H9 (cell line): ENCODE data around the gene GPR84. TPM values are rescaled to one million over a fixed set of nuclear protein-coding genes. Genes with fewer than 3 reads are reported as not detected.

Experiments used
- DNase-seq: peaks from one replicate; pipeline ENCODE4 v3.0.0-alpha.2; 2017
- H2AFZ ChIP-seq: one replicate; pipeline ENCODE4 v1.6.1; 2013; ENCODE audit warnings: mild to moderate bottlenecking, low read length, control low read depth, moderate library complexity
- H2AK5ac ChIP-seq: 2 replicates; pipeline ENCODE4 v1.6.1; 2013; ENCODE audit warnings: low read length, control low read depth, mixed read lengths; ENCODE audit not compliant: insufficient read length
- H2BK120ac ChIP-seq: one replicate; pipeline ENCODE4 v1.6.1; 2013; ENCODE audit warnings: low read depth, mild to moderate bottlenecking, low read length, control low read depth, inconsistent platforms; ENCODE audit not compliant: poor library complexity, severe bottlenecking
- H2BK12ac ChIP-seq: 2 replicates; pipeline ENCODE4 v1.6.1; 2013; ENCODE audit warnings: low read length, control low read depth, mixed read lengths, low read depth; ENCODE audit not compliant: insufficient read length
- H2BK15ac ChIP-seq: 2 replicates; pipeline ENCODE4 v1.6.1; 2013; ENCODE audit warnings: low read depth, low read length, control low read depth
- H2BK20ac ChIP-seq: one replicate; pipeline ENCODE4 v1.6.1; 2013; ENCODE audit warnings: low read depth, mild to moderate bottlenecking, low read length, control low read depth, inconsistent platforms; ENCODE audit not compliant: poor library complexity, severe bottlenecking
- H2BK5ac ChIP-seq: 2 replicates; pipeline ENCODE4 v1.6.1; 2013; ENCODE audit warnings: low read length, control low read depth, mixed read lengths; ENCODE audit not compliant: insufficient read length
- H3K14ac ChIP-seq: 2 replicates; pipeline ENCODE4 v1.6.1; 2013; ENCODE audit warnings: low read length, control low read depth; ENCODE audit not compliant: insufficient read depth
- H3K18ac ChIP-seq: 2 replicates; pipeline ENCODE4 v1.6.1; 2013; ENCODE audit warnings: low read depth, mild to moderate bottlenecking, mixed read lengths, low read length, control low read depth; ENCODE audit not compliant: insufficient read length
- H3K23ac ChIP-seq: 2 replicates; pipeline ENCODE4 v1.6.1; 2013; ENCODE audit warnings: low read length, control low read depth, mixed read lengths, low read depth; ENCODE audit not compliant: insufficient read length
- H3K23me2 ChIP-seq: 2 replicates; pipeline ENCODE4 v1.6.1; 2013; ENCODE audit warnings: low read depth, mild to moderate bottlenecking, mixed read lengths, low read length, control low read depth; ENCODE audit not compliant: insufficient read length, poor library complexity, severe bottlenecking
- H3K27ac ChIP-seq: 2 replicates; pipeline ENCODE4 v1.5.1; 2013; ENCODE audit warnings: low read length, control low read depth, mixed read lengths, low read depth; ENCODE audit not compliant: insufficient read length
- H3K27me3 ChIP-seq: 2 replicates; pipeline ENCODE4 v1.6.1; 2013; ENCODE audit warnings: low read length, control low read depth, inconsistent platforms; ENCODE audit not compliant: insufficient read depth
- H3K4ac ChIP-seq: 2 replicates; pipeline ENCODE4 v1.6.1; 2013; ENCODE audit warnings: low read depth, mild to moderate bottlenecking, control low read depth, inconsistent platforms, low read length, moderate library complexity
- H3K4me1 ChIP-seq: 2 replicates; pipeline ENCODE4 v1.6.1; 2013; ENCODE audit warnings: low read length, control low read depth, inconsistent platforms; ENCODE audit not compliant: insufficient read depth
- H3K4me2 ChIP-seq: 2 replicates; pipeline ENCODE4 v1.6.1; 2013; ENCODE audit warnings: low read length, control low read depth, mixed read lengths; ENCODE audit not compliant: insufficient read length, insufficient read depth
- H3K56ac ChIP-seq: 2 replicates; pipeline ENCODE4 v1.6.1; 2013; ENCODE audit warnings: low read depth, mild to moderate bottlenecking, mixed read lengths, low read length, control low read depth; ENCODE audit not compliant: insufficient read length
- H3K79me1 ChIP-seq: 2 replicates; pipeline ENCODE4 v1.6.1; 2013; ENCODE audit warnings: low read depth, mild to moderate bottlenecking, moderate library complexity, low read length, control low read depth, inconsistent platforms; ENCODE audit not compliant: insufficient read depth, poor library complexity, severe bottlenecking
- H3K79me2 ChIP-seq: 2 replicates; pipeline ENCODE4 v1.6.1; 2013; ENCODE audit warnings: low read length, control low read depth, inconsistent platforms; ENCODE audit not compliant: insufficient read depth
- H3K9ac ChIP-seq: 2 replicates; pipeline ENCODE4 v1.6.1; 2013; ENCODE audit warnings: low read length, control low read depth, mixed read lengths; ENCODE audit not compliant: insufficient read length; ENCODE audit errors: extremely low read depth
- H3K9me3 ChIP-seq: one replicate; pipeline ENCODE4 v1.6.1; 2013; ENCODE audit warnings: low read depth, low read length, inconsistent platforms; ENCODE audit not compliant: control insufficient read depth
- H3T11ph ChIP-seq: one replicate; pipeline ENCODE4 v1.6.1; 2013; ENCODE audit warnings: mild to moderate bottlenecking, low read length, control low read depth, inconsistent platforms
- H4K20me1 ChIP-seq: one replicate; pipeline ENCODE4 v1.6.1; 2013; ENCODE audit not compliant: control insufficient read depth, insufficient read length, insufficient read depth
- H4K5ac ChIP-seq: 2 replicates; pipeline ENCODE4 v1.6.1; 2013; ENCODE audit warnings: low read depth, mild to moderate bottlenecking, mixed read lengths, low read length, control low read depth; ENCODE audit not compliant: insufficient read length
- H4K8ac ChIP-seq: replicated peaks from 2 replicates; pipeline ENCODE4 v1.6.1; 2013; ENCODE audit warnings: low read length, control low read depth, mixed read lengths, low read depth; ENCODE audit not compliant: insufficient read length
- H4K91ac ChIP-seq: 2 replicates; pipeline ENCODE4 v1.6.1; 2013; ENCODE audit warnings: low read depth, mild to moderate bottlenecking, moderate library complexity, mixed read lengths, low read length, control low read depth; ENCODE audit not compliant: insufficient read length
- H3K27ac Mint-ChIP-seq, 3 experiments: 2 replicates in 2 of 3; 3 replicates in 1 of 3; pipeline ENCODE4 v1.8.0; 2020 to 2021; ENCODE audit warnings: mixed read lengths in 3 of 3, mild to moderate bottlenecking in 1 of 3, moderate library complexity in 1 of 3
- H3K27me3 Mint-ChIP-seq: 2 replicates; pipeline ENCODE4 v1.8.0; 2021; ENCODE audit warnings: low read depth, mild to moderate bottlenecking, moderate library complexity, mixed read lengths
- H3K36me3 Mint-ChIP-seq, 3 experiments: 2 replicates in 2 of 3; 3 replicates in 1 of 3; pipeline ENCODE4 v1.8.0; 2020 to 2021; ENCODE audit warnings: low read depth in 3 of 3, mixed read lengths in 3 of 3; ENCODE audit not compliant: insufficient read depth in 1 of 3
- H3K4me1 Mint-ChIP-seq, 2 experiments: 2 replicates each; pipeline ENCODE4 v1.8.0; 2020; ENCODE audit warnings: mixed read lengths in 2 of 2
- H3K4me3 Mint-ChIP-seq, 2 experiments: 2 replicates in 1 of 2; 3 replicates in 1 of 2; pipeline ENCODE4 v1.8.0; 2020 to 2021; ENCODE audit warnings: mild to moderate bottlenecking in 2 of 2, mixed read lengths in 2 of 2, moderate library complexity in 1 of 2
- H3K9me3 Mint-ChIP-seq, 2 experiments: 2 replicates in 1 of 2; 3 replicates in 1 of 2; pipeline ENCODE4 v1.8.0; 2020; ENCODE audit warnings: mild to moderate bottlenecking in 2 of 2, mixed read lengths in 2 of 2, moderate library complexity in 1 of 2
- WGBS: extraction: QIAGEN DNeasy Blood & Tissue Kit; methylation state at CpG from one replicate; pipeline ENCODE4 v1.1.7; 2013; ENCODE audit warnings: missing lambda C conversion rate, low lambda C conversion rate, mixed read lengths; ENCODE audit not compliant: insufficient read length; ENCODE audit errors: extremely low coverage; 5-methylcytosine and 5-hydroxymethylcytosine counted together
- total RNA-seq: library from RNA; stranded (reverse); gene quantifications from 2 replicates; pipeline ENCODE4 v1.2.1, GENCODE V29; 2021
- TF ChIP-seq, protein P1 (sequence below): fragments of 200-600 bp; sonication (generic); conservative IDR thresholded peaks from 3 replicates; pipeline ENCODE4 v1.8.0; 2021; ENCODE audit warnings: antibody characterized with exemption, mild to moderate bottlenecking

The GPR84 gene
- total RNA-seq, 1 experiment from 2014 or later: not detected

DNA sequence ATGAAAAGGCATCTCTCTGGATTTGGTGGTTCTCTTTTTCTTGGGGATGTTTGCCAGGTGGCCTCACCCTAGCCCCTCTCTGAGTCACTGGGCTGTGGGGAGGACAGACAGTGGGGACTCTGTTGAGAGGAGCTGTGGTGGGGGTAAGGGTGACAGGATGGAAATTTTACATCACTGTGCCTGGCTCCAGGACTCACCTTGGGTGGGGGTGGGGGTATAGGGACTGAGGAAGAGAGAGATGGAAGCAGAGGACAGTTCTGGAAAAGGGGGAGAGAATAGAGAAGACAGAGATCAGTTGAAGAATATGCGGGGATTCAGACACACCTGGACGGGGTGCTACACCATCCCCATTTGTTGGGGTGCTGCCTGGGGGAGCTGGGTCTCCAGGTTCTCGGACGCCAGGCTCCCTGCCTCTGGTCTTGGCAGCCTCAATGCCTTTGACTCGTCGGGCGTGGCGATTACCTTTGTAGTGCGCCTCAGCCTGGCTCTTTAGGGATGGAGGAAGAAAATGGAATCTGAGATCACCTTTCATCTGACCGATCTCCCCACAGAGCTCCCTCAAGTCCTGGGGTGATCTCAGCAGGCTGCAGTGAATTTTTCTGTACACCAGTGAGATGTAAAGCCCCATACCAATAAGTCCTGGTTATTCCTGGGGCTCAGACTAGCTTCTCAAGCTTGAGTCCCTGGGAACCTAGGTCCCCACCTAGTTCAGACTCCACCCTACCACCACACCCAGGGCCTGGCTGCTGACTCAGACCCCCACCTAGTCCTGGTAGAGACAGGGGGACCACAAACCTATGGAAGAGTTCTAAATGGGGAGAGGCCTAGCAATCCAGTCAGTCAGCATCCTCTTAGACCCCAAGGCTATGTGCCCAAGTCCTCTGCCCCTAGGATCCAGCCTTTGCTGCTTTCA, 9.6 kb upstream of the GPR84 start:
- H3K79me1 ChIP-seq: no peaks in the 10 kb centered on the region
- H2BK5ac ChIP-seq: no peak overlapping the region
- no peak overlapping the region for H2BK20ac ChIP-seq
- H3K9me3 ChIP-seq: no peaks in the 10 kb centered on the region
- H4K8ac ChIP-seq: no peak overlapping the region
- H3K36me3 Mint-ChIP-seq: peaks cover 7 to 35% (median 19%) of the 10 kb centered on the region in 3 experiments; a peak in 6 of 7 replicates
- no peak overlapping the region for H3T11ph ChIP-seq
- H2AFZ ChIP-seq: no peak overlapping the region
- no peak overlapping the region for H3K4ac ChIP-seq
- H3K23ac ChIP-seq: no peak overlapping the region
- no CpG with 5 or more reads among the region's 10 CpGs for WGBS
- H4K20me1 ChIP-seq: no peaks in the 10 kb centered on the region
- H3K27ac Mint-ChIP-seq: no peak overlapping the region; a peak in 1 of 7 replicates
- H3K56ac ChIP-seq: no peak overlapping the region
- peaks cover 48% of the 10 kb centered on the region for H3K27me3 Mint-ChIP-seq
- H3K9ac ChIP-seq: no peak overlapping the region
- no peak overlapping the region for H2BK120ac ChIP-seq
- peaks cover 12% of the 10 kb centered on the region for H3K23me2 ChIP-seq
- no peak overlapping the region for H3K27ac ChIP-seq
- TF ChIP-seq, protein P1, sequence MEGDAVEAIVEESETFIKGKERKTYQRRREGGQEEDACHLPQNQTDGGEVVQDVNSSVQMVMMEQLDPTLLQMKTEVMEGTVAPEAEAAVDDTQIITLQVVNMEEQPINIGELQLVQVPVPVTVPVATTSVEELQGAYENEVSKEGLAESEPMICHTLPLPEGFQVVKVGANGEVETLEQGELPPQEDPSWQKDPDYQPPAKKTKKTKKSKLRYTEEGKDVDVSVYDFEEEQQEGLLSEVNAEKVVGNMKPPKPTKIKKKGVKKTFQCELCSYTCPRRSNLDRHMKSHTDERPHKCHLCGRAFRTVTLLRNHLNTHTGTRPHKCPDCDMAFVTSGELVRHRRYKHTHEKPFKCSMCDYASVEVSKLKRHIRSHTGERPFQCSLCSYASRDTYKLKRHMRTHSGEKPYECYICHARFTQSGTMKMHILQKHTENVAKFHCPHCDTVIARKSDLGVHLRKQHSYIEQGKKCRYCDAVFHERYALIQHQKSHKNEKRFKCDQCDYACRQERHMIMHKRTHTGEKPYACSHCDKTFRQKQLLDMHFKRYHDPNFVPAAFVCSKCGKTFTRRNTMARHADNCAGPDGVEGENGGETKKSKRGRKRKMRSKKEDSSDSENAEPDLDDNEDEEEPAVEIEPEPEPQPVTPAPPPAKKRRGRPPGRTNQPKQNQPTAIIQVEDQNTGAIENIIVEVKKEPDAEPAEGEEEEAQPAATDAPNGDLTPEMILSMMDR: no peak
- H3K4me1 ChIP-seq: no peaks in the 10 kb centered on the region
- H3K4me3 Mint-ChIP-seq: no peak overlapping the region
- peaks cover 20 to 24% of the 10 kb centered on the region in 2 experiments for H3K4me1 Mint-ChIP-seq
- no peak overlapping the region for H3K14ac ChIP-seq
- peaks cover under 1% of the 10 kb centered on the region; the same call in 1 of the 2 replicates for H3K27me3 ChIP-seq
- no peak overlapping the region for H4K91ac ChIP-seq
- H3K18ac ChIP-seq: no peak overlapping the region
- H4K5ac ChIP-seq: no peak overlapping the region
- H3K9me3 Mint-ChIP-seq: no peaks in the 10 kb centered on the region
- no peaks in the 10 kb centered on the region for H3K79me2 ChIP-seq
- no peak overlapping the region for H2AK5ac ChIP-seq
- H2BK15ac ChIP-seq: no peak overlapping the region
- DNase-seq: no peak
- no peak overlapping the region for H3K4me2 ChIP-seq
- H2BK12ac ChIP-seq: no peak overlapping the region
